IPS-NIHi11 (cell line): ENCODE measurements around the gene IRS2.
"Not testable (repeated sequence)": the region's sequence is repeated elsewhere in the genome, so short reads cannot be mapped to it uniquely, and the experiment has no call there.

Experiments
- DNase-seq: peaks from one replicate; pipeline ENCODE4 v3.0.0; 2012; ENCODE audit warnings: mixed read lengths, low spot score

Gene IRS2

GRCh38 chr13:109732470-109733170, 53.8 kb downstream of the IRS2 start:
- not testable (repeated sequence) for DNase-seq

- DNase-seq: no peak
Measured at GRCh38 chr13:109730812-109731335, 55.5 kb downstream of the IRS2 start.

GRCh38 chr13:109728791-109729731, 57.3 kb downstream of the IRS2 start:
- no peak for DNase-seq

GRCh38 chr13:109728061-109728460, 58.3 kb downstream of the IRS2 start:
- no peak for DNase-seq

- no peak for DNase-seq
Measured at GRCh38 chr13:109727251-109727650, 59.1 kb downstream of the IRS2 start.

- DNase-seq: peak; percentile 51
Measured at GRCh38 chr13:109725995-109726637, 60.3 kb downstream of the IRS2 start.

- no peak for DNase-seq
Measured at GRCh38 chr13:109725297-109725696, 61.1 kb downstream of the IRS2 start.

- no peak for DNase-seq
Measured at GRCh38 chr13:109724603-109725002, 61.8 kb downstream of the IRS2 start.

- no peak for DNase-seq
Measured at GRCh38 chr13:109723046-109723445, 63.3 kb downstream of the IRS2 start.

GRCh38 chr13:109722068-109722467, 64.3 kb downstream of the IRS2 start:
- DNase-seq: no peak

- DNase-seq: no peak
Measured at GRCh38 chr13:109720758-109721184, 65.6 kb downstream of the IRS2 start.

- no peak for DNase-seq
Measured at GRCh38 chr13:109719962-109720646, 66.3 kb downstream of the IRS2 start.

- no peak for DNase-seq
Measured at GRCh38 chr13:109718726-109719125, 67.7 kb downstream of the IRS2 start.

- no peak for DNase-seq
Measured at GRCh38 chr13:109717686-109718085, 68.7 kb downstream of the IRS2 start.

GRCh38 chr13:109715902-109716301, 70.5 kb downstream of the IRS2 start:
- no peak for DNase-seq

GRCh38 chr13:109713681-109714080, 72.7 kb downstream of the IRS2 start:
- no peak for DNase-seq

- no peak for DNase-seq
Measured at GRCh38 chr13:109712124-109712722, 74.2 kb downstream of the IRS2 start.

- DNase-seq: no peak
Measured at GRCh38 chr13:109707742-109708617, 78.4 kb downstream of the IRS2 start.

GRCh38 chr13:109707044-109707741, 79.2 kb downstream of the IRS2 start:
- no peak for DNase-seq
